T-helper 2 cell treated with Interferon-gamma antibody and Interleukin-4, amounts not matched to agents 100 ng/mL and 5 ng/mL, for 36 hours (primary cell): ENCODE results near the gene PFN2. TPM values are rescaled to one million over a fixed set of nuclear protein-coding genes. Genes with fewer than 3 reads are reported as not detected.
"Not testable (repeated sequence)": the region's sequence is repeated elsewhere in the genome, so short reads cannot be mapped to it uniquely, and the experiment has no call there.

Experiments used
- intact Hi-C: fragments of 100-400 bp; cut with micrococcal nuclease; formaldehyde crosslinking; loops from one replicate; pipeline ENCODE4 v1.15.1; 2023
- total RNA-seq: library from RNA; stranded (reverse); gene quantifications from 2 replicates; pipeline ENCODE4 v1.2.3, GENCODE V29; 2022

Gene PFN2
- total RNA-seq, 1 donor from 2014 or later, result 0.64 TPM

DNA sequence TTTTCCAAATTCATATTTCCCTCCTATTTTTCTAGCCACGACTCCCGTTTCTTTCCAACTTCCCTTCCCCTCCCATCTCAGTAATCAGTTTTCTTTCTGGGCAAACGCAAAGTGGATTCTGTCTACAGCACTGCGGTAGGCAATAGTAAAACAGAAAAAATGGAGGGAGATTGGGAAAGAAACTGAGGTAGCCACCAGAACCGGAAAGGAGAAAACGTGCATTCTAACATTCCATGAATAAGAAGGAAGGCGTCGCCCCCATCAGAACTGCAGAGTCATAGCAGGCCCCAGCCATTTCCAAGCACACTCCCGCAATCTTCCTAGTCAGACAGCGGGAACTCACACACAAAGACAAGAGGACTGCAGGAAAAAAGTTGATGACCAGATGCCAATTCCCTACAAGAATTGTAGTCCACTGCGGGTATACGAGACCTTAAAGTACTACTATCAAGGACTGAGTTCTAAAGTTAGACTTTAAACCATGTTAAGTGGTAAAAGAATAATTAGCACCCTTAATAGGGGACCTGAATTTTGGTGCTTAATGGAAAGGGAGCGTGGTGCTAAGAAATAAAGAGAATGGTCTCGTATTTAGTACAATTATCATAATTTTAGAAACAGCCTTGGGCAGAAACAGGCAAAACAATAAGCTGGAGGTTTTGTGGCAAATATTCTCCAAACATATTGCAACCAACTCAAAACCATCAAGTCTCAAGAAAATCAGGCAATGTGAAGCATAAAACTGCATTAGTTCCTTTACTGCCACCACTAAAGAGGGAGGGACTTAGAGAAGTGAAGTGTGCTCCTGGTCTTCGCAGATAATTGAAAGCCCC lies 1.4 kb downstream of the PFN2 start:
- intact Hi-C loops, result loop anchor here (5.0 kb wide), 2 partner anchors 443 to 528 kb away; no protein-coding TSS in a partner anchor

DNA sequence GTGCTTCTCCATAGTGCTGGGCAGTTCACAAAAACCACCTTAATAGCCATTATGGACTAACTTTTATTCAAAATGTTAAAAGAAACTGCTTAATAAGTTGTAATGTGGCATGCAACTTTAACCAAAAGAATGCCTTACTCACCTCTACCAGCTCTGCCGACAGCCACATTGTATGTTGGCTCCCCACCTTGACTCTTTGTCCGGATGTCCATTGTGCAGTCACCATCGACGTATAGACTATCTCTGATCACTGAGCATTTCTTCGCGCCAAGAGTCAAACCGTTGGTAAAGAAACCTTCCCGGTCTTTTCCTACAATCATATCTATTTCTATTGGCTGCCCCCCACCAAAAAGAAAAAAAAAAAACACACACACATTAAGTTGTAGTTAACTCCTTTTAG lies 2.5 kb downstream of the PFN2 start:
- intact Hi-C loops, result loop anchor here (5.0 kb wide), 2 partner anchors 444 to 529 kb away; no protein-coding TSS in a partner anchor

DNA sequence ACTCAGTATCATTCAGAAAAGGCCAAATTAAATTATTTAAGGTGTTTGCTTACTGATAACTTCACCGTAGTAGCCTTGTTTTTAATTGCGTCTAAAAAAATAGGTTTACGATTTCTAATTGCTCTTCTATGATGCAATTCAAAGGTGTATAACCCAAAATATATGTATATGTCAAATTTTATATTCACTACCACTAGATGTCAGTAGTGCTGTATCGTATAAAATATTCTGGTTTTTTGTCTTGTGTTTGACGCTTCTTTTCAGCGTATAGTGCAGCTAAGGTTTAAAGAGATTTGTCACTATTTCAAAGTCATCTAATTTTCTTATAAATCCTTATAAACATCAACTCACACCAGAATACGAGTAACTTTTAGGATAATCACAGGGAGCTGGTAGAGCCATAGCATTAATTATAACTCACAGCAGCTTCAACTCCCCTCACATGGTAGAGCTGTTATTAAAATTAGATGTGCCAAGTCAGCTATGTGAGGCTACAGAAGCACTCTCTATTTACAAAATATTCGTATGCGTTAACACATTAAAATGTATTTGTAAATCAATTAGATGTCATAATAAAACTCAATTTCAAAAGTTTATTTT lies 3.5 kb downstream of the PFN2 start:
- intact Hi-C loops, result loop anchor here (1.0 to 5.0 kb wide), 4 partner anchors 217 to 530 kb away; no protein-coding TSS in a partner anchor

DNA sequence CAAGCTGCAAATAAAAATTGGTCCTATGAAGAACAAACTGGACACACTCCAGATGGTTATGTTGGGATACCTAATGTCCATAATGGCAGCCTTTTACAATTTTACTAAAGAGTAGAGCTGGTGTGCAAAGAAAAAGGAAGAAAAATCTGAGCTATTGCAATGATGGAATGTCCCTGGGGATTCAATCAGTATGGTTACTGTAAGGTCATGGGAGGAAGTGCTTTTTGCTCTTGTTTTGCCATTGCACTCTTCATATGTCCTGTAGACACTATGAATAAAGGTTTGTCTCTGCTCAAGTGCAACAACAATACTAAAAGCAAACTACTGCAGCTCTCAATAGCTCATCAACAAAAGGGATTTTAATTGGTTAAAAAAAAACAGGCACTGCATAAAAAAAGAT lies 5.4 kb downstream of the PFN2 start:
- intact Hi-C loops, result loop anchor here (5.0 kb wide), 2 partner anchors 447 to 532 kb away; no protein-coding TSS in a partner anchor

- intact Hi-C loops, result no loop called here
Measured at GRCh38 chr3:149964291-149964690, 6.4 kb downstream of the PFN2 start.

- intact Hi-C loops, result no loop called here
Measured at GRCh38 chr3:149963485-149963884, 7.2 kb downstream of the PFN2 start.

DNA sequence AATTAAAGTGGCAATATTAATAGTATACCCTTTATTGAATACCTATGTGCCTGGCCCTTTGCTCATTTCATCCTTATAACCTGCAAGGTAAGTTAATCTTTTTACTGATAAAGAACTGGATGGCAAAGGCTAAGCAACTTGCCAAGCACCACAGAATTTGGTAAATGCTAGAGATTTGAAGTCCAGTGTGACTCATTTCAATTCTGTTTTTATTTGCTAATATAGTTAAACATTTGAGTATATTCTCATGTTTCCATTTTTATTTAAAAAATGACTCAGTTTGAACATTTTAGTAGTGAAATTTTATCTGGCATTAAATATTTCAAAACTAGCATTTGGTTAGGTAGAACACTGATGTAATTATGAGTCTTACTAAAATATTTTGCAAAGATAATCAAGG lies 11.3 kb downstream of the PFN2 start:
- intact Hi-C loops, result no loop called here

DNA sequence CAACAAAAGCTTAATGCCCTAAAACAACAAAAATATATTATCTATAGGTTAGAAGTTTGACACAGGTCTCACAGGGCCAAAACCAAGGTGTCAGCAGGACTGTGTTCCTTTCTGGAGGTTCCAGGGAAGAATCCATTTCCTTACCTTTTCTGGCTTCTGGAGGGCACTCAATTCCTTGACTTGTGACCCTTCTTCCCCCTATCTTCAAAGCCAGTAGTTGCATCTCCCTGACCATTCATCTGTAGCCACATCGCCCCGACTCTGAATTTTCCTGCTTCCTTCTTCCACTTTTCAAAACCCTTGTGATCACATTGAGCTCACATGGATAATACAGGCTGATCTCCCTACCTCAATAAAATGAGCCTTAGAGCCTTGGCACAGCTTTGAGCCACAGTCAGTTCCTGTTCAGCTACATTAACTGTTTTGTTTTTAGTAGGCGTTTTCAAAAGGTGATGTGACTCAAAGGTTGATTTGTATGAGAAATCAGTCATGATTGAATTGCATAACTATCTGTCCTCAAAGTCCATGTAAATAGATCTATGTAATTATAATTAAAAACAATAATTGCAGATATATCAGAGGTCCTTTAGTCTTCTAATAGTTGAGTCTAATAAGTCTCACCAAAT lies 12.4 kb downstream of the PFN2 start:
- intact Hi-C loops, result no loop called here

- intact Hi-C loops, result no loop called here
Measured at GRCh38 chr3:149957361-149958125, 13.2 kb downstream of the PFN2 start.

- intact Hi-C loops, result no loop called here
Measured at GRCh38 chr3:149955449-149955848, 15.2 kb downstream of the PFN2 start.

DNA sequence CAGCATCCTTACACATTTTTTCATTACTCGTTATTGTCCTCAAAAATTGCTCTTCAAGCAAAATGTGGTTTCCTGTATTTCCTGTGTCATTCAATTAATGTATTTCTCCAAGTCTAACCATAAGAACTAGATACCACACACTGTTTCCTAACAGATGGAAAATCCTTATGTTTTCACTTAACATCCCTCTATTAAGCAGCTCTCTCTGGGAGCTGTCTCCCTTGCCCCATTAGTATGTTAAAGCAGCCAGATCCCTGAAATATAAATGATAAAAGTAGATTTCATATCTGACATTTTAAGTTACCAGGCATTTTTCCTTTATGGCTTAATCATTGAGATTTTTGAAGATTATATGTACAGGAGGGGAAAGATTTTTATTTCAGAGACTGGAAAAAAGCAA lies 15.9 kb downstream of the PFN2 start:
- intact Hi-C loops, result no loop called here

DNA sequence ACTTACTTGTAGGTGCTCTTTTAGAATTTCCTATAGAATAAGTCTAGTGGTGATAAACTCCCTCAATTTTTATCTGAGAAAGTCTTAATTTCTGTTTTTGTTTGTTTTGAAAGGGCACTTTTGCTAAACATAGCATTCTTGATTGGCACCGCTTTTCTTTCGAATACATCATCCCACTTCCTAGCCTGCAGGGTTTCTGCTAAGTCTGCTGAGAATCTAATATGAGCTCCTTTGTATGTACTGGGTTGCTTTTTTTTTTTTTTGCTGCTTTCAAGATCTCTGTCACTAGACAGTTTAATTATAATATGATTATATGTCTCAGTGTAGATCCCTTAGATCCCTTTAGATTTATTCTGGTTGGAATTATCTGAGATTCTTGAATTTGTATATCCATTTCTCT lies 21.5 kb downstream of the PFN2 start:
- intact Hi-C loops, result no loop called here

DNA sequence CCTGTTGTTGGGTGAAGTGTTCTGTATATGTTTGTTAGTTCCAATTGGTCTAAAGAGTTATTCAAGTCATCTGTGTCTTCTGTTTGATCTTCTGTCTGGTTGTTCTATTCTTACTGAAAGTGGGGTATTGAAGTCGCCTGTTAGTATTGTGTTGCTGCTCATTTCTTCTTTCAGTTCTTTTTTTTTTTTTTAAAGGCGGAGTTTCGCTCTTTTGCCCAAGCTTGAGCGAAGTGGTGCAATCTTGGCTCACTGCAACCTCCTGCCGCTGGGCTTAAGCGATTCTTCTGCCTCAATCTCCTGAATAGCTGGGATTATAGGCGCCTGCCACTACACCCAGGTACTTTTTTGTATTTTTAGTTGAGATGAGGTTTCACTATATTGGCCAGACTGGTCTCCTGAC lies 23.5 kb downstream of the PFN2 start:
- intact Hi-C loops, result no loop called here

- intact Hi-C loops, result not testable (repeated sequence)
Measured at GRCh38 chr3:149943966-149944365, 26.7 kb downstream of the PFN2 start.

- intact Hi-C loops, result no loop called here
Measured at GRCh38 chr3:149942409-149942808, 28.3 kb downstream of the PFN2 start.

GRCh38 chr3:149941946-149942345 lies 28.7 kb downstream of the PFN2 start:
- intact Hi-C loops, result no loop called here

DNA sequence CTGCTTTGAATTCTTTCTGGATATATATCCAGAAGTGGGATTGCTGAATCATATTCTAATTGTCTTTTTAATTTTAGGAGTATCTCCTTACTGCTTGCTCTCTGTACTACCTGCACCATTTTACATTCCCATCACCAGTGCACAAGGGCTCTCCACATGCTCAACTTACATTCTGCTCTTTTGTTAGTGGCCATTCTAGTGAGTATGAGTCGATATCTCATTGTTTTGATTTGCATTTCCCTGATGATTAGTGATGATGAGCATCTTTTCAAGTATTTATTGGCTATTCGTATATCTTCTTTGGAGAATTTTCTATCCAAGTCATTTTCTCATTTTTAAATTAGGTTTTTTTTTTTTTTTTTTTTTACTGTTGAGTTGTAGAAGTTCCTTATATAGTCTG lies 29.5 kb downstream of the PFN2 start:
- intact Hi-C loops, result no loop called here

DNA sequence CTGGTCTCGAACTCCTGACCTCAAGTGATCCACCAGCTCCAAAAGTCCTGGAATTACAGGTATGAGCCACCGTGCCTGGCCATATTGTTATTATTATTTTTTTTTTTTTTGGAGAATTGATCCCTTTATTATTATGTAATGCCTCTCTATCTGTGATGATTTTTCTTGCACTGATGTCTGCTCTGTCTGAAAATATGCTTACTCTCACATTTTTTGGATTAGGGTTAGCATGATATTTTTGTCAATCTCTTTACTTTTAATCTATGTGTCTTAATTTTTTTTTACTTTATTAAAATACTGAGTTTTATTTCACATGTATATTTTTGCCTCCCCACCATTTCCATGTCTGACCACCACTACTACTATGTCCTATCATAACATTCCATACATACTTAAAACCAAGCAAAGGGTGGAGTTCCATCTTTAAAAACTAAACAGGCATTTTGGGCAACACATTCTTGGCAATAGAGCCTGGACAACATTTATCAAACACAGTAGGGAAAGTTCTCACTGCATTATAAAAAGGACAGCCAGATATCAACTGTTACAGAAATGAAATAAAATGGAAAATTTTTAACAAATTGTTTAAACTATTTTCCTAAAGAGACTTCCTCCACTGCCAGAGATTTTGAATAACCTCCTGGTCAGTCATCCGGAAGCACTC lies 32.2 kb downstream of the PFN2 start:
- intact Hi-C loops, result not testable (repeated sequence)

DNA sequence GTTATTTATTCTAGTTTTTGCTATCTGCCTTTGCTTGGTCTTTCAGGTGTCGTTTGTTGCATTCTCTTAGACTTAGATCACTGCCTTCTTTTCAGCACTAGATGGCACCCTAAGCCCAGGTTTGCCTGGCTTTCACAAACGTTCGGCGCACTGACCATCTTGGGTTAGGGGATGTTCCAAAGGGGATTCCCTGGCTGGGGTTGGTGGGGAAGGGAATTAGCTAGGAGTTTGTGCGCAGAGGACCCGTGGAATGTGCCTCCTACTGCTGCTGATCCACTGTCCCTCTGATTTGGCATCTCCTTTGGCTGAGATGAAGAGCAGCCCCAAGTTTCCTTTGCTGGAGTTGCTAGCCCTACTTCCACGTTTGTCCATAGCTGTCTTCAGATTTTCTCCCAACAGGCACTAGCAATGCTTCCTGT lies 33.9 kb downstream of the PFN2 start:
- intact Hi-C loops, result loop anchor here (2.0 kb wide), 1 partner anchor 248 kb away; no protein-coding TSS in a partner anchor

- intact Hi-C loops, result no loop called here
Measured at GRCh38 chr3:149934524-149934923, 36.2 kb downstream of the PFN2 start.

- intact Hi-C loops, result no loop called here
Measured at GRCh38 chr3:149933858-149934257, 36.8 kb downstream of the PFN2 start.
